ENCODE results near the gene PFKP.

The PFKP gene

GRCh38 chr10:3067118-3067858, at the start of gene PFKP:
Gene PFKP (plus strand): TSS chr10:3067548. CDS start chr10:3067596, 48 bp downstream.
- H3K27ac ChIP-seq: no peak within 1 kb of the TSS
- no peak for TF ChIP-seq ZFX (IDR thresholded peaks at IDR 0.05; ENCODE audit: borderline replicate concordance)
- TF ChIP-seq, protein P1, sequence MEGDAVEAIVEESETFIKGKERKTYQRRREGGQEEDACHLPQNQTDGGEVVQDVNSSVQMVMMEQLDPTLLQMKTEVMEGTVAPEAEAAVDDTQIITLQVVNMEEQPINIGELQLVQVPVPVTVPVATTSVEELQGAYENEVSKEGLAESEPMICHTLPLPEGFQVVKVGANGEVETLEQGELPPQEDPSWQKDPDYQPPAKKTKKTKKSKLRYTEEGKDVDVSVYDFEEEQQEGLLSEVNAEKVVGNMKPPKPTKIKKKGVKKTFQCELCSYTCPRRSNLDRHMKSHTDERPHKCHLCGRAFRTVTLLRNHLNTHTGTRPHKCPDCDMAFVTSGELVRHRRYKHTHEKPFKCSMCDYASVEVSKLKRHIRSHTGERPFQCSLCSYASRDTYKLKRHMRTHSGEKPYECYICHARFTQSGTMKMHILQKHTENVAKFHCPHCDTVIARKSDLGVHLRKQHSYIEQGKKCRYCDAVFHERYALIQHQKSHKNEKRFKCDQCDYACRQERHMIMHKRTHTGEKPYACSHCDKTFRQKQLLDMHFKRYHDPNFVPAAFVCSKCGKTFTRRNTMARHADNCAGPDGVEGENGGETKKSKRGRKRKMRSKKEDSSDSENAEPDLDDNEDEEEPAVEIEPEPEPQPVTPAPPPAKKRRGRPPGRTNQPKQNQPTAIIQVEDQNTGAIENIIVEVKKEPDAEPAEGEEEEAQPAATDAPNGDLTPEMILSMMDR (IDR thresholded peaks at IDR 0.05): no peak

DNA sequence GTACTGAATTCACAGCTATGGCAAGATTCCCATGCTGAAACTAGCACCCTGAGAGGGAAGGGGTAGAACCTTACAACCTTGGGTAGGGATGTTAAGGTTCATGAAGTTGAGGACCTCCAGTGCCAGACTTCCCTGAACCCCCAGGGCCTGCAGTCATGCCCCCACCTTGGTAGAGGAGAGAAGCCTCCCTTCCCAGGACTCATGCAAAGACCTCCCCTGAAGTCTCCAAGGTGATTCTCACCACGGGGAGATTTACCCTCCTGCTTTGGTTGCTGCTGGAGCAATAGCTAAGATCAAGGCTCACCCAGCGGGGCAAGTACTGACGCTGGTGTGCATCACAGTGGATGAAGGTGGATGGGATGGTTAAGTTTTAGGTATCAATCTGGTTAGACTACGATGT, 49.1 kb upstream of the PFKP start:
- no peak for TF ChIP-seq ZFX (IDR thresholded peaks at IDR 0.05; ENCODE audit: borderline replicate concordance)
- TF ChIP-seq, protein P1 (IDR thresholded peaks at IDR 0.05): no peak

GRCh38 chr10:3020311-3020710, 47.0 kb upstream of the PFKP start:
- TF ChIP-seq ZFX (IDR thresholded peaks at IDR 0.05; ENCODE audit: borderline replicate concordance): no peak
- TF ChIP-seq, protein P1 (IDR thresholded peaks at IDR 0.05): no peak
- no peak overlapping the region for H3K27ac ChIP-seq

More for the DNA sequence above, 49.1 kb upstream of the PFKP start:
- H3K27ac ChIP-seq: no peak overlapping the region

DNA sequence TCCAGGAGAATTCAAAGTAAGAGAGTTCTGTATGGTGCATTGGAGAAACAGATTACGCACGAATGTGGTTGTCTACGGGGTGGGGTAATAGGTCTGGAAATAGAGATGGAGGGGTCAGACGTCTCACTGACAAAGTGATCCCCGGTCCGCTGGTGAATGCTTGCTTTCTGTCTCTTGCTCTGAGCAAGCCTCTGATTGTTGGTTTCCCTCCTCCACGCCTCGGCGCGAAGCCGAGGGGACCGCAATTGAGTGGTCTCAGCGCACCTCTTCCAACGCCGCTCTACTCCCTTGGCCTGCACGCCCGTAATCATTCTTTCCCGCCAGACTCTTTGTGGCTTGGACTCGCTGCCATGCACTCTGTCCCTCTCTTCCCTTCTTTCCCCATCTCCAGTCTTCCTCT, 46.5 kb upstream of the PFKP start:
- no peak overlapping the region for H3K27ac ChIP-seq
- no peak for TF ChIP-seq ZFX (IDR thresholded peaks at IDR 0.05; ENCODE audit: borderline replicate concordance)
- TF ChIP-seq, protein P1 (IDR thresholded peaks at IDR 0.05): no peak

GRCh38 chr10:3022027-3022426, 45.3 kb upstream of the PFKP start:
- no peak overlapping the region for H3K27ac ChIP-seq

DNA sequence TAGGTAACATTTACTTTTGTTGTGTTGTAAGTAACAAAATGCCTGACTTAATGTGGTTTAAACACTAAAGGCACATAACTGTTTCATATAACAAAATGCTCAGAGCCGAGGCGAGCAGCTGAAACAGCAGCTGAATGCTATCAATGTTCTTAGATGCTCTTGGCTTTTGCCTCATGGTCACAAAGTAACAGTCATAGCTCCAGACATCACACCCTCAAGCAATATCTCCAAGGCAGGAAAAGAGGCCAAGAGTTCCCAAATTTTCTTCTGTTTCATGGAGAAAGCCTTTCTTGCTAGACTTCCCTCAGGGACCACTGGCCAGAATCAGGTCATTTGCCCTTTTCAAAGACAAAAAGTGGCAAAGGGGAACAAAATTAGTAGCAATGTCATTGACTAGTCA, 43.5 kb upstream of the PFKP start:
- H3K27ac ChIP-seq: no peak overlapping the region
- TF ChIP-seq, protein P1 (IDR thresholded peaks at IDR 0.05): no peak
- TF ChIP-seq ZFX (IDR thresholded peaks at IDR 0.05; ENCODE audit: borderline replicate concordance): no peak

More at GRCh38 chr10:3022027-3022426, 45.3 kb upstream of the PFKP start:
- TF ChIP-seq ZFX (IDR thresholded peaks at IDR 0.05; ENCODE audit: borderline replicate concordance): no peak
- TF ChIP-seq, protein P1 (IDR thresholded peaks at IDR 0.05): no peak

GRCh38 chr10:3025026-3025683, 42.2 kb upstream of the PFKP start:
- no peak overlapping the region for H3K27ac ChIP-seq
- TF ChIP-seq, protein P1 (IDR thresholded peaks at IDR 0.05): no peak
- no peak for TF ChIP-seq ZFX (IDR thresholded peaks at IDR 0.05; ENCODE audit: borderline replicate concordance)
